ENCODE measurements around the gene NHSL2.

- TF ChIP-seq CTCF (IDR thresholded peaks at IDR 0.05 in 4 of 5, conservative IDR thresholded peaks at IDR 0.05 in 1 of 5) (no peak), POLR2A (IDR thresholded peaks at IDR 0.05) (no peak)
Observed at GRCh38 chrX:72081605-72082320, 171.1 kb downstream of the NHSL2 start.
